ENCODE measurements around the gene ZFHX3.

Gene ZFHX3

DNA sequence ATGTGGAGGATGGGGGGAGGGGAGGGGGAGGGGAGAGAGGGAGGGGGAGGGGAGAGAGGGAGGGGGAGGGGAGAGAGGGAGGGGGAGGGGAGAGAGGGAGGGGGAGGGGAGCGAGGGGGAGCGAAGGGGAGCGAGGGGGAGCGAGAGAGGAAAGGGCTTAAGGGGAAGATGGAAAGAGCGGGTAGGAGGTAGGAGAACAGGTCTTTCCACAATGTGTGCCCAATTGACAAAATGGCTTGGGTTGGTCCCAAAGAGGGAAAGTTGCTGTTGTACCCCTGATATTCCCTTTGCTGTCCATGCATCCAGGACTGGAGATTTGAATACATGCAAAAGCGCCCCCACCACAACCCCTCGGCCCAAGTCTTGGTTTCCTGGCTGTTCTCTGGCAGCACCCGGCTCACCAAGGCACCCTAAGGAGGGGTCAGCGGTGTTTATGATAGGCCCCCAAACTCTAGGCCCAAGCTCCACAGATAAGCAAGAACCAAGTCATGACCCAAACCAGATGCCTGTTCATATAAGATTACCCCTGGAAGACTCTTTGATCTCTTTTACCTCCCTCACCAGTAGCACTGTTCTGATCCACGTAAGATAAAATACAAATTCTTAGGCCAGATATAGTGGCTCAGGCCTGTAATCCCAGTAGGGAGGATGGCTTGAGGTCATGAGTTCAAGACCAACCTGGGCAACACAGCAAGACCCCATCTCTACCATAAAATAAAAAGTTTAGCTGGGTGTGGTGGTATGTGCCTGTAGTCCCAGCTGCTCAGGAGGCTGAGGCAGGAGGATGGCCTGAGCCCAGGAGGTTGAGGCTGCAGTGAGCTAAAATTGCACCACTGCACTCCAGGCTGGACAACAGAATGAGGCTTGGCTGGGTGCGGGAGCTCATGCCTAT is 119.6 kb downstream of the ZFHX3 start:
- DNase-seq (ENCODE audit: low read depth): no peak

DNA sequence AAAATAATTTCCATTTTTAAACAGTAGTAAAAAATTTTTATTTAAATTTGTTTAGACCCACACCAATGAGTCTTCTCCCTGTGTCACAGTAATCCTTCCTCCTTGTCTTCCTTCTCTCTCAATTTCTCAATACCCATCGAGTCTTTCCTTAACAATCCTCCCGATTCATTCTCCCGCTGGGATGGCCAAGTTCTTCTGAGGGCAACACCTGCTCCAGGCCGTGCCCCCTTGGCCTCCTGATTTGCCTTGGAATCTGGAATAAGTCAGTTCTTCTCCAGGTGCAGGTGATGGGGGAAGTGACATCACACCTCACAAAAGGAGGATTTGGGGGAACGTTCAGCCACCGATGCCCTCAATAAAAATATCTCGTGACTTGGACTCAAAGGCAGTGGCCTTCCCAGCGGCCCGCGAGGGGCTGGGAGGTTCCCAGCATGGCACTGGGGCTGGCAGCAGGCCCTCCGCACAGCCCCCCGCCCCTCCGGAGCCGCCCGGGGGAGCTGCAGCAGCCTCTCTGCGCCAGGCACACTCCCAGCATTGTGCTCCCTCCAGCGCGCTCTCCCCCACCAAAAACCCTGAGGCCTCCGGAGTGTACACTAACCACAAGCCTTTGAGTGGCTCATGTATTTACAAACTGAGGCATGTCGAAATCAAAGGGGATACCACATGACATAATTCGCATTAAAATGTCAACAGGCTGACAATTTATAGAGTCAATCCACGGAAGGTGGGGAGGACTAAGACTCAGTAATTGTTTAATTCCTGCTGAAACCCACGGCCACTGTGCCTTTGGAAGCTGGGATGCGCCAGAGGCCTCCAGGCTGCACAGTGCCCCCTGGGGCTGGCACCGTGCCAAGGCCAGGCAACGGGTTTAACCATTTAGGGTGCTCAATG is 120.5 kb downstream of the ZFHX3 start:
- DNase-seq (ENCODE audit: low read depth): peak; percentile 69

- DNase-seq (ENCODE audit: low read depth): no peak
These were observed 121.5 kb downstream of the ZFHX3 start for GRCh38 chr16:72926177-72927070.

GRCh38 chr16:72925631-72925979 is 122.3 kb downstream of the ZFHX3 start:
- no peak for DNase-seq (ENCODE audit: low read depth)

GRCh38 chr16:72924927-72925630 is 122.8 kb downstream of the ZFHX3 start:
- no peak for DNase-seq (ENCODE audit: low read depth)

DNA sequence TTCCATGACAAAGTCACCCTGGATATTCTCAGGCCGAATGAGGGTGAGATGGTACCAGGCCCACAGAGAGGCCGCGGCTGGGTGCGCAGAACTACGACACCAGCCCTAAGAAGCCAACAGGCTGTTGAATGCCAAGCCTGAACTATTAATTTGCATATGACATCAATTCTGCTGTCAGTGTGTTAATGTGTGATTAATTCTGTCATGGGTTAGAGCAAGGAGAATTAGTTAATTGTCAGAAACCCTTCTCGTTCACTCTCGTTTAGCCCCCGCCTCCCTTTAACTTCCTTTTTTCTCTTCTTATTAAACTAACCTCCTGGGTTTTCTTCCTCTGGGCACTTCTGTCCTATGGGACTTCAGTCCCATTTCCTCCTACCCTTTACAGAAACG is 123.4 kb downstream of the ZFHX3 start:
- no peak for DNase-seq (ENCODE audit: low read depth)

- DNase-seq (ENCODE audit: low read depth): no peak
These were observed 124.2 kb downstream of the ZFHX3 start for GRCh38 chr16:72923757-72924156.

DNA sequence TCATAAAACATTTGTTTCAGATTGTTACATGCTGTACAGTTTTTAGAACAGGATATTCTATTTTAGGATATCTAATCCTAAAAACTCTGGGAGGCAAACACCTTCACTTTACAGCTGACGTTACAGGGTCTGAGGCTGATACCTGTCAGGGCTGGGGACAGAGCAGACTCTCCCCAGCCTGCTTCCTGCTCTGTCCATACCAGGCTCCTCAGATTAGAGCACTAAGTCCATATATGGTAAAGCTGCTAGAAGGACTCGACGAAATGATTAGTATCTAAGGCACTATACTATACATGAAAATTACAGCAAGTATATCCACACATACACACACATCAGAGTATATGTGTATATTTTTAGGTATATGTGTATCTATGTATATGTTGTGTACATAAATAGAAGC is 125.2 kb downstream of the ZFHX3 start:
- no peak for DNase-seq (ENCODE audit: low read depth)

DNA sequence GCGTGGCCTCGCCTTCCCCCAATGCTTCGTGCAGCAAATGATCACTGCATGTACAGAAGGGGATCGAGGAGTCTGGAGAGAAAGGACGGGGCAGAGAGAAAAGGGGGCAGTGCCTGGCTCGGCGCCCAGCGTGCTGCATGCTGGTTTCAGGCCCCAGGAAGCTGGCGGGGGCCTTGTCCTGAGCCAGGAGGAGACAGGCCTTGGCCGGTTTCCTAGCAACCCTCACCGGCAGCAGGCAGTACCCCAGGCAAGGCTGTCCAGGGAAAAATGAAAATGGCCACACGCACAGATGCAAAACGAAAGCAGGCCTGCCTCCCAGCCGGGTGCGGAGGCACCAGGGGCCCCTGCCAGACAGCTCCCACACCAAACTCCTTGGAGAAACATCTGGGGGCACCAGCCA is 126.3 kb downstream of the ZFHX3 start:
- no peak for DNase-seq (ENCODE audit: low read depth)

GRCh38 chr16:72921106-72921505 is 126.8 kb downstream of the ZFHX3 start:
- DNase-seq (ENCODE audit: low read depth): no peak

DNA sequence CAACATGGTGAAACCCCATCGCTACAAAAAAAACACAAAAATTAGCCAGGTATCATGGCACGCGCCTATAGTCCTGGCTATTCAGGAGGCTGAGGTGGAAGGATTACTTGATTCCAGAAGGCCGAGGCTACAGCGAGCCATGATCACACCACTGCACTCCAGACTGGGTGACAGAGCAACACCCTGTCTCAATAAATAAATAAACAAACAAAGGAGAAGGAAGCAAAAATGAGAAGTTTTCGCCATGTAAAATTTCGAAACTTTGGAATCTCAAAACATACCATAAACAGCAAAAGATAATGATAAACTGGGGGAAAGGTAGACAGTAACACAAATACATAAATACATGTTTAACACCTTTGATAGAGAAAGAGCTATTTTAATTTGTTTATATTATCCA is 130.9 kb downstream of the ZFHX3 start:
- no peak for DNase-seq (ENCODE audit: low read depth)

GRCh38 chr16:72915331-72915730 is 132.6 kb downstream of the ZFHX3 start:
- no peak for DNase-seq (ENCODE audit: low read depth)

GRCh38 chr16:72913551-72913950 is 134.4 kb downstream of the ZFHX3 start:
- DNase-seq (ENCODE audit: low read depth): no peak

GRCh38 chr16:72911971-72912370 is 136.0 kb downstream of the ZFHX3 start:
- no peak for DNase-seq (ENCODE audit: low read depth)

DNA sequence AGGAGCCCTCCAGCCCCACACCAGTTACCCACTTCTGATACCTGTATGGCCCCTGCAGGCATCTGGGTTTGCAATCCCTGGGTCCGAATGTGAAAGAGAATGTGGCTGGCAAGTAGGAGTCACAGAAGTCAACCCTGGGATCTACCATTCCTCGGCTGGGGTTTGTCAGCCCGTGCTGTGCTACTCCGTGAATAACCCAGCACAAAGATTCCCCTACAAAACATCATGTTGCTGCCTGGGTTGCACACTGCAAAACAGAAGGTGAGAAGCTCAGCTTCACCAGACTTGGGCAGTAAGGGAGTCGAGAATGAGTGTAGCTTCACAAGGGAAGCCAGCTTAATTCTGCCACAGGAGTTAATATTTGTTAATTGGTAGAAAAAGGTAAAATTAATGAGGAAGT is 137.1 kb downstream of the ZFHX3 start:
- no peak for DNase-seq (ENCODE audit: low read depth)

- no peak for DNase-seq (ENCODE audit: low read depth)
These were observed 137.5 kb downstream of the ZFHX3 start for GRCh38 chr16:72910381-72910780.

DNA sequence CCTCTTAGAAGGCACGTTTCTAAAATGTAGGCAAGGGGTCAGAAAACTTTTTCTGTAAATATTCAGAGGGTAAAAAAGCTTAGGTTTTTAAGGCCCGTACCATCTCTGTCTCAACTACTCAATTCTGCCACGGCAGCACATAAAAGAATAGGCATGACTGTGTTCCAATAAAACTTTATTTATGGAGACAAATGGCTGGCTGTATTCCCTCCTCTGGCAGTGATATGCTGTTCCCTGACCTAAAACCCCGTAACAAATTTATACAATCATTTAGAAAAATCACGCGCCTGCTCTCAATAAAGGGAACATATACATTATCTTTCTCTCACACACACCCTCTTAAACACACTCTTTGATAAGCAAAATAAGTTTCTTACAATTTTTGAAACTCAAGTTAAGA is 138.7 kb downstream of the ZFHX3 start:
- no peak for DNase-seq (ENCODE audit: low read depth)

GRCh38 chr16:72908362-72909167 is 139.4 kb downstream of the ZFHX3 start:
- DNase-seq (ENCODE audit: low read depth): no peak

- peak; percentile 10 for DNase-seq (ENCODE audit: low read depth)
These were observed 142.3 kb downstream of the ZFHX3 start for GRCh38 chr16:72905581-72905980.

- DNase-seq (ENCODE audit: low read depth): no peak
These were observed 144.8 kb downstream of the ZFHX3 start for GRCh38 chr16:72903176-72903575.

DNA sequence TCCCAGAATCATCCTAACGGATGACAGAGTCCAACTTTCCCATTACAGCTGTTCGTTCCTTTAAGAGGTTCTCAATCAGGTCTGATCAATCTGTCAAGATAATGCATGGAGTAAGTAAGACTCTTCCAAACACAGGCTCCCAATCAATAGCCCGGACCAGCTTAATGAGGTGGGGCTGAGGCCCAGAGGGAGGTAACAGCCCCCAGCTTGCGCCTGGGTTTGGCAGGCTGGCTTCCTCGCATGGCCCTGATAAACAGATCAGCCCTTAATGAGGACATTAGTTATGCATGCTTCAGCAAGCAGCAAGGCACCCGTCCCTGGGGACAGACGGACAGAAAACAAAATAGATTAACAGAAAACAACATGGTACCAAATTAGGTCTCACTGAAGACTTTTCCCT is 145.7 kb downstream of the ZFHX3 start:
- no peak for DNase-seq (ENCODE audit: low read depth)

All from HS-5 (cell line).